ENCODE results near the gene LYZL1.

Gene LYZL1

DNA sequence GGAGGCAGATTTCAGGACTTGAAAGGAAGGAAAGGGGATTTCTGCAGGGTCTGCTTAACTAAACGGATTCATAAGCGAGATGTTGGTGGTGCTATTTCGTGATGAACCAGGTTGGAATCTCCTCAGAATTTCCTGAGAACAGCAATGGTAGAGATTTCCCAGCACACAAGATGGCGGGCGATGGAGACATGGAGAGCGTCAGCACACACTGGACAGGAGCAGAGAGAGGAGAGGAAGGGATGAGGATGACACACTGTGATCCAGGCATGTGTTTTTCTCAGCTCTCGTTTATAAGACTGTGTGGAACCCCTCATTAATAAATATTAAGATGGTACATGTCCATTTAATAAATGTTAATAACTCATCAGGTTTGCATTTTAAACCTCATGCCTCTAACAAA is 43.9 kb upstream of the LYZL1 start:
- ChIA-PET CTCF (interaction anchor here (1.2 to 3.0 kb wide), 5 partner anchors 9 to 582 kb away, joined by 3 to 19 read pairs (median 4); no protein-coding TSS in a partner anchor), POLR2A (no interaction called here)
- DNase-seq (ENCODE audit: low read depth, low spot score), result no peak
- no peak overlapping the region for H3K4me3 ChIP-seq (ENCODE audit: low read depth, low read length)
- TF ChIP-seq, protein P1, sequence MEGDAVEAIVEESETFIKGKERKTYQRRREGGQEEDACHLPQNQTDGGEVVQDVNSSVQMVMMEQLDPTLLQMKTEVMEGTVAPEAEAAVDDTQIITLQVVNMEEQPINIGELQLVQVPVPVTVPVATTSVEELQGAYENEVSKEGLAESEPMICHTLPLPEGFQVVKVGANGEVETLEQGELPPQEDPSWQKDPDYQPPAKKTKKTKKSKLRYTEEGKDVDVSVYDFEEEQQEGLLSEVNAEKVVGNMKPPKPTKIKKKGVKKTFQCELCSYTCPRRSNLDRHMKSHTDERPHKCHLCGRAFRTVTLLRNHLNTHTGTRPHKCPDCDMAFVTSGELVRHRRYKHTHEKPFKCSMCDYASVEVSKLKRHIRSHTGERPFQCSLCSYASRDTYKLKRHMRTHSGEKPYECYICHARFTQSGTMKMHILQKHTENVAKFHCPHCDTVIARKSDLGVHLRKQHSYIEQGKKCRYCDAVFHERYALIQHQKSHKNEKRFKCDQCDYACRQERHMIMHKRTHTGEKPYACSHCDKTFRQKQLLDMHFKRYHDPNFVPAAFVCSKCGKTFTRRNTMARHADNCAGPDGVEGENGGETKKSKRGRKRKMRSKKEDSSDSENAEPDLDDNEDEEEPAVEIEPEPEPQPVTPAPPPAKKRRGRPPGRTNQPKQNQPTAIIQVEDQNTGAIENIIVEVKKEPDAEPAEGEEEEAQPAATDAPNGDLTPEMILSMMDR (IDR thresholded peaks at IDR 0.05; ENCODE audit: insufficient read depth, low read length, missing control alignments), result no peak

DNA sequence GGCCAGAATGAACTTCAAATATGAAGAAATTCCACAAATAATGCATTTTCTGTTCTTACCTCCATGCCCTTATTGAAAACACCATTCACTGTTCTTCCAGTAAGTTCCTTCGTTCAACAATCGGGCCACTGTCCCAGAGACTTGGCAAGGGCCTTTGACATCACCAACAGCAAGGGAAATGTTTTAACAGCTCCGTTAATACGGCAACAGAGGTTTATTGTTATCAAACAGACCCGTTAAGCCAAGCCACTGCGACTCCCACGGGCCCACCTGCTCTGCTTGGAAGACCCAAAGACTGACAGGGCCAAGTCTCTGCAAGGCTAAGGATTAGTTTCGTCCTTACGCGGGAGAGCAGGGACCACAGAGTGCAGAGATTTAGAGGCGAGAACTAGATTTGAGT is 43.4 kb upstream of the LYZL1 start:
- ChIA-PET POLR2A (no interaction called here), CTCF (interaction anchor here (1.2 to 3.0 kb wide), 2 partner anchors 8 to 583 kb away, joined by 3 to 19 read pairs; no protein-coding TSS in a partner anchor)
- DNase-seq (ENCODE audit: low read depth, low spot score), result no peak
- TF ChIP-seq, protein P1 (IDR thresholded peaks at IDR 0.05; ENCODE audit: insufficient read depth, low read length, missing control alignments), result no peak
- H3K4me3 ChIP-seq (ENCODE audit: low read depth, low read length), result no peak overlapping the region

- POLR2A ChIA-PET, result no interaction called here
- H3K4me3 ChIP-seq (ENCODE audit: low read depth, low read length), result no peak overlapping the region
- TF ChIP-seq, protein P1 (IDR thresholded peaks at IDR 0.05; ENCODE audit: insufficient read depth, low read length, missing control alignments), result no peak
- no peak for DNase-seq (ENCODE audit: low read depth, low spot score)
- CTCF ChIA-PET, result interaction anchor here (1.1 kb wide), 1 partner anchor 582 kb away, joined by 3 read pairs; no protein-coding TSS in a partner anchor
These were observed 42.4 kb upstream of the LYZL1 start for GRCh38 chr10:29246449-29246848.

DNA sequence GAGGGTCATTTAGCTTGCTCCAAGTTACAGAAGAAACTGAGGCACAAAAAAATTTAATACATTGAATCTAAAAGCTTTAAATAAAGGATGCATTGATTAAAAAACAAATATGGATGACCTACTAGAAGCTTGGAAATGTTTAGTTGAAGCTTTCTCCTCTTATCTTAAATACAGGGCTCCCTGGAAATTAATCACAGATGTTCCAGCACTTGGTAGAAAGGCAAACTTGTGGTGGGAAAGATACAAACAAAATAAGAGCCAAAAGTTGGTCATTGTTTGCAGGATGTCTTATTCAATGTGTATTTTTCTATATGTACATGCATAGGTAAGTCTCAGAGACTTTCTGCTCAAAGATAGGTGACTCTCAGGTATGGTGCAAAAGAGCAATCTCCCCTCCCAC is 40.7 kb upstream of the LYZL1 start:
- CTCF ChIA-PET, result interaction anchor here (0.7 to 1.4 kb wide), 2 partner anchors 8 to 57 kb away, joined by 3 to 4 read pairs; no protein-coding TSS in a partner anchor
- POLR2A ChIA-PET, result no interaction called here
- TF ChIP-seq, protein P1 (IDR thresholded peaks at IDR 0.05; ENCODE audit: insufficient read depth, low read length, missing control alignments), result no peak

GRCh38 chr10:29249018-29249417 is 39.9 kb upstream of the LYZL1 start:
- CTCF ChIA-PET, result interaction anchor here (1.4 kb wide), 2 partner anchors 9 to 56 kb away, joined by 4 to 5 read pairs; no protein-coding TSS in a partner anchor
- TF ChIP-seq, protein P1 (IDR thresholded peaks at IDR 0.05; ENCODE audit: insufficient read depth, low read length, missing control alignments), result no peak
- POLR2A ChIA-PET, result no interaction called here
- DNase-seq (ENCODE audit: low read depth, low spot score), result no peak
- no peak overlapping the region for H3K4me3 ChIP-seq (ENCODE audit: low read depth, low read length)

More for the DNA sequence above, 40.7 kb upstream of the LYZL1 start:
- no peak overlapping the region for H3K4me3 ChIP-seq (ENCODE audit: low read depth, low read length)
- no peak for DNase-seq (ENCODE audit: low read depth, low spot score)

DNA sequence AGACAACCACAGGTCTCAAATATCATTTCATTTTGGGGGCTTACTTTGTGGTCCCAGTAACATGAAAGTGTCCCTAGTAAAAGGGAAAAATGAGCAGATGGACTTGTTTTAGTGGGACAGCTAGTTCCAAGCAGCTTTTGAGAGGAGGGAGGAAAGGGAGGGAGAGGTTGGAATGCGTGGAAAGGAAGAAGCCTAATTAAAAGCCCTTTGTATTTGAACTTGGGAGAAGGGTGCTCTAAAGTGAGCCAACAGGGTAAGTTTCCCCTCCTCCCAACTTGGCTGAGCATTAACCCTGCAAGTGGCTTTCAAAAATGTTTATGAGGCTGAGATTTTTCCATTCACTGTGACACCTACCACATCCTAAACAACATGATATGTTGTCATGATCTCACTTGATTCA is 38.8 kb upstream of the LYZL1 start:
- ChIA-PET POLR2A (no interaction called here), CTCF (no interaction called here)
- DNase-seq (ENCODE audit: low read depth, low spot score), result no peak
- TF ChIP-seq, protein P1 (IDR thresholded peaks at IDR 0.05; ENCODE audit: insufficient read depth, low read length, missing control alignments), result no peak
- H3K4me3 ChIP-seq (ENCODE audit: low read depth, low read length), result no peak overlapping the region

Data from AG04449 (cell line).